HG02852 (cell line): ENCODE measurements around the gene RPRML.
"Not testable (repeated sequence)": the region's sequence is repeated elsewhere in the genome, so short reads cannot be mapped to it uniquely, and the experiment has no call there.

Source experiments
- ATAC-seq: cut with Tn5 transposase; IDR thresholded peaks from one replicate; pipeline ENCODE4 v1.9.1; 2021; ENCODE audit warnings: mild to moderate bottlenecking, moderate library complexity; ENCODE audit not compliant: unreplicated experiment

The RPRML gene

DNA sequence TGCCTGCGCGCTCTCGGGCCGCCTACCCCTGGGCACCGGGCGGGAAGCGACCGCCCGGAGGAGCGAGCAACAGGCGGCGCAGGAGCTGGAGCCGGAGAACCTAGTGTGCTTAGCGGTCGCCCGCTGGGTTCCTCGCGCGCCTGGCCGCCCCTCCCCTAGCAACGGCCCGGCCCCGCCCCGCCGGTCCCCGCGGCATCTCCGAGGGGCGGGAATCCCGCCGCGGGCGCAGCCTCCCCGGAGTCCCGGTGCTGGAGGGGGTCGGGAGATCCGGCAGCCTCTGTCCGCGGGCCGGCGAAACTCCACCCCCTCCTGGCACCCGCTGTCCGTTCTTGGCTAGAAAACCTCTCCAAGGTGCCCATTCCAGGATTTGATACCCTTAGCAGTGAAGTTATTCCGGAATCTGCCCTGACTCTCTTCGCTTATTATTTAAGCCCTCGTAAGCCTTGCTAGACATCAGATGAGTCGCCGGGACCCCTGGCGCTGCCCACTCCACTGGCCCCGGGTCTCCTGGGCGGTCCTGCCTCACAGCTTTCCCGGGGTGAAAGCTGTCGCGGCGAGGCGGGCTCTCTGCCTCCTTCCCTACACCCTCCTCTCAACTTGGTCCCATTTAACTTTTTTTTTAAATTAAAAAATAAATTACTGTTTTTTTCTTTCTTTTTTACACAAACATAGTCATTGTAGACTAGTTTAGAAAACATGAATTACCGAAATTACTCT is at the start of gene RPRML:
Gene RPRML, minus strand, starts transcription at position 107 of the 717 bp plus-strand sequence. CDS start 246 bp downstream, outside the sequence.
- ATAC-seq, result no peak

GRCh38 chr17:47016966-47017365 is 37.9 kb upstream of the RPRML start:
- not testable (repeated sequence) for ATAC-seq

DNA sequence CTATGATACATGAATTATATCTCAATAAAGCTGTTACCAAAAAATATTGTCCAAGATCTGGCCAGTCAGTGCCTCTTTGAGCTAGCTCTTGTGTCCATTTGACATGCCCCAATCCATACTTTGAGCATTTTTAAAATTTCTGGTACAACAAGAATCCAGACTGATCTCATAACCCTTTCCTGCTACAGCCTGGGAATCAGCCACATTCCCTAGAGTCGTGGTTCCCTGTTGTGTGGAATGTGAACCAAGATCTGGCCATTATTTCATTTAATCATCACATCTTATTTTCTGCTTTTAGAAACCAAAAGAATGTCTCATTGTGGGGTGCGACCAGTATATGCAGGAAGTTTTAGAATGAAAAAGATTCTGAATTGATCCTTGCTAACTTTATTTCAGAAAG is 34.3 kb upstream of the RPRML start:
- no peak for ATAC-seq

DNA sequence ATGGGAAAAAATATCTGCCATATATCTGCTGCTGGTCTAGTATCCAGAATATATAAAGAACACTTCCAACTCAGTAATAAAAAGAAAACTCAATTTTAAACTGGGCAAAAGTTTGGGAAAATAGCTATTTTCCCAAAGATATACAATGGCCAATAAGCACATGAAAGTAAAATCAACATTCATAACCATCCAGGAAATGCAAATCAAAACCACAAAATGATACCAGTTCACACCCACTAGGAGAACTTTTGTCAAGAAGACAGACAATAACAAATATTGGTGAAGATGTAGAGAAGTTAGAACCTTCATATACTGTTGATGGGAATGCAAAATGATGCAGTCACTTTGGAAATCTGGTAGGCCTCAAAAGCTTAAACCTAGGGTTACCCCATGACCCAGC is 33.4 kb upstream of the RPRML start:
- no peak for ATAC-seq

GRCh38 chr17:47009759-47010594 is 30.9 kb upstream of the RPRML start:
- ATAC-seq, result no peak

GRCh38 chr17:47004906-47005305 is 25.9 kb upstream of the RPRML start:
- ATAC-seq, result no peak

DNA sequence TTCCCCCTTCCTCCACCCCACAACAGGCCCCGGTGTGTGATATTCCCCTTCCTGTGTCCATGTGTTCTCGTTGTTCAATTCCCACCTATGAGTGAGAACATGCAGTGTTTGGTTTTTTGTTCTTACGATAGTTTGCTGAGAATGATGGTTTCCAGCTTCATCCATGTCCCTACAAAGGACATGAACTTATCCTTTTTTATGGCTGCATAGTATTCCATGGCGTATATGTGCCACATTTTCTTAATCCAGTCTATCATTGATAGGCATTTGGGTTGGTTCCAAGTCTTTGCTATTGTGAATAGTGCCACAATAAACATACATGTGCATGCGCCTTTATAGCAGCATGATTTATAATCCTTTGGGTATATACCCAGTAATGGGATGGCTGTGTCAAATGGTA is 24.8 kb upstream of the RPRML start:
- not testable (repeated sequence) for ATAC-seq

DNA sequence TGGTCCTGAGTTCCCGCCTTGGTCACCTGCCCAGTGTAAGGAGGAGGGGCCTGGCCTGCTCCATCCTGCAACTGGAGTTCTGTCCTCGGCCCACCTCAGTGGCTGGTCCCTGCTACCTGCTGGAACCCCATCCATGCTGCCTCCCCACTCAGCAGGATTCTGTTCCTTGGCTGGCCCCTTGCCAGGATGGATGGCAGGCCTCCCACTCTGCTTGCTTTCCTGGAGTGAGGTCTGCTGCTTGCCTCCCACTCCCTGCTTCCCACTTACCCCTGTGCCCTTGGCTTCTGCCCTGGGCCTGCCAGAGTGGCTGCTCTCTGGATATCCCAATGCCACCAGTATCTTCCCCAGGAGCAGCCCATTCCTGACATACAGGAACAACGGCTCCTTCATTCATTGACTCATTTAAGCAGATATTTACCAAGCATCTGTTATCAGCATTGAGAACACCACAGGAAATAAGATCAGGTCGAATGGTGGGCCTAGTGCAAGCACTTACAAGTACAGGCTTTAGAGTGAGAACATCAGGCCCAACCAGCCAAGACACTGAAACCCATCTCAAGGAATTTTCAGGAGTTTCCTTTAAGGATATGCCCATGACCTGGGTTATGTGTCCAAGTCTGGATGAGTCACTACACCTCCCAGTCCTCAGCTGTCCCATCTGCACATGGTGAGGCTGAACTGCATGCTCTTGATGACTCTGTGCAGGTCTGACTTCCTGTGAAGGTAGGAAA is 17.0 kb upstream of the RPRML start:
- ATAC-seq, result no peak

DNA sequence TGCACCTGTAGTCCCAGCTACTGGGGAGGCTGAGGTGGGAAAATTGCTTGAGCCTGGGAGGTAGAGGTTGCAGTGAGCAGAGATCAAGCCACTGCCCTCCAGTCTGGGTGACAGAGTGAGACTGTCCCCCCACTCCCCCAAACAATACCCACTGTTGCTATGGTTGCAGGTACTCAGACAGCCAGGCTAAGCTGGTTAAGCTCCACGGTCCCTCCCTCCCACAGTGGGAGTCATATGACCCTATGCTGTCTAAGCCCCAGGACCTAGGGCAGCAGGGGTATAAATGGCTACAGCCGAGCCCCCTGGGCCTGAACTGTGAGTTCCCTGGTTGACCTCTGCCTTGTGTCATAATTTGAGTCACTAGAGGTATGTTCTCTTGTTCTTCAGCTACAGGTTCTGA is 15.9 kb upstream of the RPRML start:
- no peak for ATAC-seq

GRCh38 chr17:46991617-46992016 is 12.6 kb upstream of the RPRML start:
- no peak for ATAC-seq

DNA sequence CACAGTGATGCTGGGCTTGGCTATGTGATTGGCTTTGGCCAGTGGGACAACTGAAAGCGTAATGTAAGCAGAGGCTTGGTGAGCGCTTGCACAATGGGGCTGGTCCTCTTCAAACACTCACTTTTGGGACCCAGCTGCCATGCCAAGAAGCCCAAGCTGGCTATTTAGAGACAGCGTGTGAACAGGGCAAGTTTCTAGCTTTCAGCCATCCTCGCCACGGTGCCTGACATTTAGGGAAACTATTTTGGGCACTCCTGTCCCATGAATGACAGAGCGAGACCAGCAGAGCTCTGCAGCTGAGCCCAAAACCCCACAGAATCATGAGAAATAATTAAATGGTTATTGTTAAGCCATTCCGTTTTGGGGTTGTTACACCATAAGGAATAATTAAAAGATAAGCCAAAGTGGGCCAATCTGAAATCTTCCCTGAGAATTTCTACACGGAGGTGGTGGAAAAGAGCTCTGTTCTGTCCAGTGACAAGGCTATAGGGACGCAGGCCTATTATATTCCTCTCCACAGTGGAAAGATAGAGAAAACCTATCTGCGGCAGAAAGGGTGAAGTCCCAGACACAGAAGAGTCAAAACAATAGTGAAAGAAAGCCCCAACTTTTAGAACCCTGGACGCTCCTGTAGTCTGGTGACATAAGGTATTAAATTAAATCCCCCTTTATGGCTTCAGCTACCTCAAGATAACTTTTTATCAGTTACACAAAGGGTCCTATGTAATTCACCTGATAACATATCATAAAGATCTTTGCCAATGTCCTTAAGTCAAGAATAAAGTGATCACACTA is 10.8 kb upstream of the RPRML start:
- ATAC-seq, result no peak

DNA sequence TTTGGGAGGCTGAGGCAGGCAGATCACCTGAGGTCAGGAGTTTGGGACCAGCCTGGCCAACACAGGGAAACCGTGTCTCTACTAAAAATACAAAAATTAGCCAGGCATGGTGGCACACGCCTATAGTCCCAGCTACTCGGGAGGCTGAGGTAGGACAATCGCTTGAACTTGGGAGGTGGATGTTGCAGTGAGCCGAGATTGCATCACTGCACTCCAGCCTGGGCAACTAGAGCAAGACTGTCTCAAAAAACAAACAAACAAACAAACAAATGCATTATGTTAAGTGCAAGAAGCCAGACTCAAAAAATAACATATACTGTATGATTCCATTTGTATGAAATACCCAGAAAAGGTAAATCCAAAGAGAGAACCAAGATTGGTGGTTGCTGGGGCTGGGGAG is 8.9 kb upstream of the RPRML start:
- ATAC-seq, result not testable (repeated sequence)

DNA sequence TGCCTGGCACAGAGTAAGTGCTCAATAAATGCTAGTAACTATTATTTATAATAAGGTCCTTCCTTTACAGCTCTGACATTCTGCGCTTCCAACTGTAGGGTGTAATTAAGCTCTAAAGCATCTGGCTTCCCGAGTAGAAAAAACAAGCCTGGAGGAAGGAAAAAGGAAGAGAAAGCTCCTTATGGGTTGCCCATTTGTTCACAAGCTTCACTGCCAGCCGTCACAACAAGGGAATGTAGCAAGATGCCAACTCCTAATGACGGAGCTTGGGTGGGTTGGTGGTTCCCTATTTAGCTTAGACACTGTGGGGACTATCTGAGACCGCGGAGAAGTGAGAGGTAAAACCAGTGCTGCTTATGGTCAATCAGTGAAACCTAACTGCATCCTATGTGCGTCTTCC is 7.3 kb upstream of the RPRML start:
- ATAC-seq, result no peak

GRCh38 chr17:46984892-46985291 is 5.8 kb upstream of the RPRML start:
- ATAC-seq, result no peak

DNA sequence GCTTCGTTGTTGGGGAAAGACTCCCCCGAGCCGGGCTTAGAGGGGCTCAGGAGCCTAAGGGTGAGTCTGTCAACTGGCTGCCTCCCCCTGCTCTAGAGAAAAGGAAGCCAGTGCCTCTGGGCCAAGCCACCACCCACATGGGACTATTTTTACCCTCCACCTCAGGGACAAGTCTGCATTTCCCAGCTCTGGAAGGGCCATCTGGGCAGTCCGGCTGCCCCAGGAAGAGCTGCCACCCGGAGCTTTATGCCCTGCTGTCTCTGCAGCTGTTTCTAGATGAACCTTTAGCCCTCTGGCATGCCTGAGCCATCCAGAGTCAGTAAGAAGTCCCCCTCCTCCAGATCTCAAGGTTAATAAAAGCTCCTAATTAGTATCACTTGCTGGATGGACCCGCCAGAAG is 5.3 kb upstream of the RPRML start:
- no peak for ATAC-seq

GRCh38 chr17:46983782-46984181 is 4.7 kb upstream of the RPRML start:
- no peak for ATAC-seq

- no peak for ATAC-seq
Measured at GRCh38 chr17:46982577-46982976, 3.5 kb upstream of the RPRML start.

DNA sequence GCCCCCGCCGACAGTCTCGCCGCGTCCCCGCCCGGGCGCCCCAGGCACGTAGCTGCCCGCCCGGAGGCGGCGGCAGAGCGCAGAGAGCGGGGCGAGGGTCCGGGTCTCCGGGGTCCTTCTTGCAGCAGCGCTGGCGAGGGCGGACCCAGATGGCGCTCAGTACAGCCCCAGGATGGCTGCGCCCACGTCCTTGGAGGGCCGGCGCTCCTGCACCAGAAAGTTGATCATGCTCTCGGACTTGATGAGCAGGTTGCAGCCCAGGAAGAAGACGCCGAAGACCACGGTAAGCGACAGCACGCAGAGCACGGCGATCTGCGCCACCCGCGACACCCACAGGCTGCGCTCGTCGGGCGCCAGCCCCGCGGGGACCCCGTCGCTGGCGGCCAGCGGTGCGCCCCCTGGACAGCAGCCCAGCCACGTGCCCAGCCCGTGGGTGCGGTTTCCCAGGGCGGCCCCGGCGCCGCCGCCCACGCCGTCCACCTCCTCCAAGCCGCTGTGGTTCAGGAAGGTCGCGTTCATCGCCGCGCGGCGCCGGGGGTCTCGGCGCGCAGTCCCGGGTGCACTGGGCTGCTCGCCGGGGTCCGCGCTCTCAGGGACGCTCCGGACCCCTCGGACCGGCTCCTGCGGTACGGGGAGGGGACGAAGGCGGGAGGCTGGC is 435 bp downstream of the RPRML start:
- no peak for ATAC-seq

GRCh38 chr17:46977750-46978488 is 1.1 kb downstream of the RPRML start:
- no peak for ATAC-seq

DNA sequence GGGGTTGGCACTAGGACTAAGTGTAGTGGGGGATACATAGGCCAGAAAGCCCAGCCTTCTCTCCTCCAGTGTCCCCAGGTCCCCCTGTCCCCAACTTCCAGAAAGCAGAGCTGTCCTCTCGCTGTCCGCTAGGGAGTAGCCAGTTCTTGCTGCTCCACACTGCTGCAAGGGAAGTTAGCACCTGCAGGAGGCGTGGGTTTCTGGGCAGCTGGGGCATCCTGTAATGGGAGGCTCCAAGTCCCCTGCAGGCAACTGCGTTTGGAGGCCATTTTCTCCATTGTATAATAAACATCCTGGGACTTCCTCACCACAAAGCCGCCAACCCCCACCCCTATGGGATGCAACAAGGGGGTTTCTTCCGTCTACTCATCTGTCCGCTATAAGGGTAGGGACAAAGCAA is 1.7 kb downstream of the RPRML start:
- no peak for ATAC-seq
